Activated CD4-positive, alpha-beta T cell treated with anti-CD3 and anti-CD28 coated beads for 36 hours (primary cell): ENCODE results near the gene CDK1. TPM values are rescaled to one million over a fixed set of nuclear protein-coding genes. Genes with fewer than 3 reads are reported as not detected.
A peak's percentile ranks its signal among the peaks of the same experiment; 100 is the strongest.

Source experiments
- ATAC-seq: fragments of 200-7000 bp; cut with Tn5 transposase; one replicate; pipeline ENCODE4 v1.10.0; 2021; ENCODE audit warnings: mild to moderate bottlenecking, moderate library complexity
- CTCF ChIA-PET: fragments of 350-600 bp; sonication (Branson Sonifier 250); formaldehyde crosslinking; loops from one replicate; lab custom pipeline; 2021; ENCODE audit warnings: antibody characterized with exemption; lab: Charles Lee
- POLR2A ChIA-PET: fragments of 350-600 bp; sonication (Branson Sonifier 250); formaldehyde crosslinking; loops from one replicate; lab custom pipeline; 2021; ENCODE audit warnings: antibody characterized with exemption, inconsistent platforms; lab: Charles Lee
- DNase-seq: peaks from one replicate; pipeline ENCODE4 v3.0.0-alpha.2; 2020
- H3K27ac Mint-ChIP-seq: one replicate; pipeline ENCODE4 v1.8.0; 2021; ENCODE audit warnings: mixed read lengths
- H3K27me3 Mint-ChIP-seq: one replicate; pipeline ENCODE4 v1.8.0; 2021; ENCODE audit warnings: mixed read lengths
- H3K36me3 Mint-ChIP-seq: one replicate; pipeline ENCODE4 v1.8.0; 2021; ENCODE audit warnings: low read depth, mixed read lengths
- H3K4me1 Mint-ChIP-seq: one replicate; pipeline ENCODE4 v1.8.0; 2021; ENCODE audit warnings: mixed read lengths
- H3K4me3 Mint-ChIP-seq: one replicate; pipeline ENCODE4 v1.8.0; 2021; ENCODE audit warnings: mild to moderate bottlenecking, moderate library complexity, mixed read lengths
- H3K9me3 Mint-ChIP-seq: one replicate; pipeline ENCODE4 v1.8.0; 2021; ENCODE audit warnings: low read depth, mixed read lengths
- intact Hi-C, 2 experiments: fragments of 100-400 bp; cut with DNase I in 1 of 2; cut with micrococcal nuclease in 1 of 2; formaldehyde crosslinking; loops; one replicate each; pipeline versions ENCODE4 v1.14.2 to v1.15.1; 2022 to 2024; cut with DNase I, micrococcal nuclease
- total RNA-seq, 2 experiments: library from RNA; stranded (reverse); gene quantifications; one replicate each; pipeline ENCODE4 v1.2.3, GENCODE V29; 2021

Gene CDK1
- total RNA-seq, 2 experiments from 2014 or later = 88.5 to 138 TPM

DNA sequence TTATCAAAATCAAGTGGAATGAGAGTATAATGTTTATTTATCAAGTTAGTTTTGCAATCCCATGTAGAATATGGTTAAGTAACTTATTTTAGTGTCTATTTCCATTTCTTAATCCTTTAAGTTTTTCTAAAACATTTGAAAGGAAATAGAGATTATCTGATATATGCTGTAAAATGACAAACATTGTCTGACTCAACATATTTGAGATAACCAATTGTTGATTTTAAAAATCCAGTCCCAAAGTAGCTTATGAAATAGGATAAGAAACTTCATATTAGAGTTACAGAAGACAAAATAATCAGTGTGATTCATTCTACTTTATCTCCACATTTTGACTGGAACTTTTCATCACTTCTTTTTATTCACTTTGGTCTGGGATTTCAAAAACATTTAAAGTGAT is 38.7 kb upstream of the CDK1 start:
- no peak for ATAC-seq
- intact Hi-C loops = no loop called here
- Mint-ChIP-seq H3K36me3 (no peaks in the 10 kb centered on the region), H3K4me3 (no peak overlapping the region), H3K4me1 (peaks cover 5% of the 10 kb centered on the region), H3K27ac (no peak overlapping the region), H3K27me3 (no peaks in the 10 kb centered on the region), H3K9me3 (no peaks in the 10 kb centered on the region)
- POLR2A ChIA-PET = no interaction called here
- CTCF ChIA-PET = no interaction called here
- DNase-seq = no peak

DNA sequence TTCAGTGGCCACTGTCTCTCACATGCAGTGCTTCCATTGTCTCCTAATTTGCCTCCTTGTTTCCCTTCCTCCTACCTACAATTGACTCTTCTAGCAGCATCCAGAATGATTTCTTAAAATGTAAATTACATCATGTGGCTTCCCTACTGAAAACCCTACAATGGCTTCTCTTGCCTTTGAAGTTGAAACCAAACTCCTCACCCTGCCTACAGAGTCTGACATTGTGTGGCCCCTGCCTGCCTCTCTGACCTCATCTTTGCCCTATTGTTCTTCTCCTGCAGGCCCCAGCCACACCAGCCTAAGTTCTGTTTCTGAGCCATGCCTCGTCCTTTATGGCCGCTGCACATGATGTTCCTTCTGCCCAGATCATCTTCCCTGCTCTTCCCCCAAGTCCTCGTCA is 35.8 kb upstream of the CDK1 start:
- Mint-ChIP-seq H3K4me1 (peaks cover 5% of the 10 kb centered on the region), H3K27ac (no peak overlapping the region), H3K27me3 (no peaks in the 10 kb centered on the region), H3K4me3 (no peak overlapping the region), H3K36me3 (no peaks in the 10 kb centered on the region), H3K9me3 (no peaks in the 10 kb centered on the region)
- intact Hi-C loops = no loop called here
- peak; percentile 61 for ATAC-seq
- no peak for DNase-seq
- ChIA-PET POLR2A (no interaction called here), CTCF (no interaction called here)

DNA sequence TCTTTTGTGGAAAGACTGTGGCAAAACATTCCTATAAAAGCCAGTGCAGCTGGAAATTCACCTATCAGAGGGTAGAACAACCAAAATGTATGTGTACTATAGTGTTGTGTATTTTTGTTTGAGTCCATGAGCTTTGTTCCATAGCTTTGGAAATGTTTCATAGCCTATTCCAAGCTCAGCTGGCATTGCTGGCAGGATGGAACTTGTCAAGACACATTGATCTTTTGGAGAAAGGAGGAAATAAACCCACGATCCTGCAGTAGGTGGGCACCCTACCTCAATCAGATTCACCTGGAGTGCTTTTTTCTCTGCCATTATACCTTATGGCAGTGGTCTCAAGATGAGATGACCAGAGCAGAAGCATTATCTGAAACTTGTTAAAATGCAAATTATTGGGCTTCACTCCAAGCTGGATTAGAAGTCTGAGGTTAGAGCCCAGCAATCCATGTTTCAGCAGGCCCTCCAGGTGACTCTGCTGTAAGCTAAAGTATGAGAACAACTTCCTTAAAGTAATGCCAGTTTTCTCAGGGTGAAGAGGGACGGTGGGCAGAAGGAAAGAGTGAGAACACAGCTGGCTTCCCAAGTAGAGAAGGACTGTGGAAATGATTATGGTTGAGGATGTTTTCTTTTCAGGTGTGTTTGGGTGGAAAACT is 30.3 kb upstream of the CDK1 start:
- H3K9me3 Mint-ChIP-seq = no peaks in the 10 kb centered on the region
- ATAC-seq (no peak), DNase-seq (no peak)
- H3K36me3 Mint-ChIP-seq = no peaks in the 10 kb centered on the region
- H3K4me3 Mint-ChIP-seq = no peak overlapping the region
- ChIA-PET CTCF (interaction anchor here (1.0 to 1.1 kb wide), 2 partner anchors 10 to 94 kb away, joined by 3 read pairs; no protein-coding TSS in a partner anchor), POLR2A (interaction anchor here (0.6 kb wide), 1 partner anchor 669 kb away, joined by 3 read pairs; no protein-coding TSS in a partner anchor)
- no peaks in the 10 kb centered on the region for H3K4me1 Mint-ChIP-seq
- intact Hi-C loops = no loop called here
- H3K27me3 Mint-ChIP-seq = no peaks in the 10 kb centered on the region
- no peak overlapping the region for H3K27ac Mint-ChIP-seq

DNA sequence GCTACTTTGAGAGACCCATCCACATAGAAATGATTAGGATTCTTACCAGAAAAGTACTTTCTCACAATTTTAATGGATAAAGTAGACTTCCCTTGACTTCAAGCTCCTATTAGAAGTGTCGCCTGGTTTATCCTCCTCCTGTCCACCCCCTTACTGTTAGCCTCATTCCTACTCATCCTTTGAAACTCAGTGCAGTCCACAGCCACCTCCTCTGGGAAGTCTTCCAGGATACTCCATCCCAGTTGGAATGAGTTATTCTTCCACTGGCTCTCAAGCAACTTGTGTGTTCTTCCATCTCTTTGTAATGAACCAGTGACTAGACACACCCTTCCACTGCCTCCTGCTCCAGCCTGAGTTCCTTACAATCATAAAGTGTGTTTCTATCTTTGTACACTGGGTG is 25.1 kb upstream of the CDK1 start:
- Mint-ChIP-seq H3K4me3 (no peak overlapping the region), H3K9me3 (no peaks in the 10 kb centered on the region), H3K27ac (no peak overlapping the region), H3K27me3 (no peaks in the 10 kb centered on the region), H3K36me3 (no peaks in the 10 kb centered on the region), H3K4me1 (no peaks in the 10 kb centered on the region)
- DNase-seq (no peak), ATAC-seq (no peak)
- intact Hi-C loops = no loop called here
- ChIA-PET CTCF (no interaction called here), POLR2A (no interaction called here)

DNA sequence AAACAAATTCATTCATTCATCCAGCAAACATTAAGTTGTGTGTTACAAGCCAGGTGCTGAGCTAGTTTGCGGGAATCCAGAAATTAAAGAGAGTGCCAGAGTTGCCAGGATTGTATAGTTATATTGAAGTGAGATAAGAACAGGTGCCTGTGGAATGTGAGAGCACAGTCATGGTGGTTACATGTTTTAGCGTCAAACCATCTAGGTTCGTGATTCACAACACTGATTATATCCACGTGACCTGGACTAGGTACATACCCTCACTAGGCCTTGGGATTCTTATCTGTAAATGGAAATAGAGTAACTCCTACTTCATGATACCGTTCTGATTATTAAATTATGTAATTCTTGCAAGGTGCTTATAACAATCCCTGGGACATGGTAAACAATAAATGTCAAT is 24.5 kb upstream of the CDK1 start:
- intact Hi-C loops = no loop called here
- Mint-ChIP-seq H3K4me1 (no peaks in the 10 kb centered on the region), H3K27me3 (no peaks in the 10 kb centered on the region), H3K9me3 (no peaks in the 10 kb centered on the region), H3K36me3 (no peaks in the 10 kb centered on the region), H3K4me3 (no peak overlapping the region), H3K27ac (no peak overlapping the region)
- DNase-seq = no peak
- CTCF ChIA-PET = interaction anchor here (0.6 kb wide), 1 partner anchor 1125 kb away, joined by 3 read pairs; no protein-coding TSS in a partner anchor
- POLR2A ChIA-PET = no interaction called here
- ATAC-seq = no peak

DNA sequence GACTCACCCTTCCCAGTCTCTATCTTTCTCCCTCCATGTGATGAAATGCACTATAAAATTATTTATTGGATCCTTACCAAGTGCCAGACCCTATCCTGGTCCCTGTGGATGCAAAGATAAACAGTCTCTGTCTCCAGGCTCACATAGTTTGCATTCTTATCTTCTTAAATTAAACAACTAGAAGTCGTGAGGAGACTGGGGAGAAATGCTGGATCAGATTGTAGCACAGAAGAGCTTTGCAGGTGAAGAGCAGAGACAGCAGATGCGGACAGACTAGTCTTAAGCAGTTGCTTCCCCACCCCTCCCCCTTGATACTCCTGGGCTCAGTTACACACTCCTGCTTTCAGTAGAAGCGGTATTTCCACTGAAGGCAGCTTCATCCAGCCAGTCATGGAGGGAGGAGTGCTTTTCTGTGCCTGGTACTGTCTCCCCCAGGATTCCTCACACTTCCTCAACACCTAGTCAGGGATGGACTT is 20.8 kb upstream of the CDK1 start:
- intact Hi-C loops = no loop called here
- ChIA-PET POLR2A (no interaction called here), CTCF (interaction anchor here (0.5 to 1.3 kb wide), 2 partner anchors 10 to 669 kb away, joined by 3 read pairs; no protein-coding TSS in a partner anchor)
- H3K9me3 Mint-ChIP-seq = no peaks in the 10 kb centered on the region
- ATAC-seq (no peak), DNase-seq (no peak)
- no peaks in the 10 kb centered on the region for H3K4me1 Mint-ChIP-seq
- no peaks in the 10 kb centered on the region for H3K36me3 Mint-ChIP-seq
- H3K27ac Mint-ChIP-seq = no peak overlapping the region
- no peak overlapping the region for H3K4me3 Mint-ChIP-seq
- H3K27me3 Mint-ChIP-seq = no peaks in the 10 kb centered on the region

DNA sequence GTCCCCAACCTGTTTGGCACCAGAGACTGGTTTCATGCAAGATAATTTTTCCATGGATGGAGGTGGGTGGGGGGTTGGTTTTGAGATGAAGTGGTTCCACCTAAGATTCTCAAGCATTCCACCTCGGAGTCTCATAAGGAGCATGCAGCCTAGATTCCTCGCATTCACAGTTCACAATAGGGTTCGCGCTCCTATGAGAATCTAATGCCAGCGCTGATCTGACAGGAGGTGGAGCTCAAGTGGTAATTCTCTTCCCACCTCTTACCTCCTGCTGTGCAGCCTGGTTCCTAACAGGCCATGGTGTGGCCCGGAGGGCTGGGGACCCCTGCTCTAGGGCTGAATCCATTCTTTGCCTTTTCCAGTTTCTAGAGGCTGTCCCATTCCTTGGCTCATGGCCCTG is 19.1 kb upstream of the CDK1 start:
- Mint-ChIP-seq H3K4me1 (no peaks in the 10 kb centered on the region), H3K9me3 (no peaks in the 10 kb centered on the region), H3K27ac (no peak overlapping the region), H3K27me3 (no peaks in the 10 kb centered on the region), H3K4me3 (no peak overlapping the region), H3K36me3 (no peaks in the 10 kb centered on the region)
- no peak for ATAC-seq
- POLR2A ChIA-PET = no interaction called here
- no peak for DNase-seq
- intact Hi-C loops = no loop called here
- CTCF ChIA-PET = interaction anchor here (0.6 kb wide), 1 partner anchor 881 kb away, joined by 5 read pairs; no protein-coding TSS in a partner anchor

DNA sequence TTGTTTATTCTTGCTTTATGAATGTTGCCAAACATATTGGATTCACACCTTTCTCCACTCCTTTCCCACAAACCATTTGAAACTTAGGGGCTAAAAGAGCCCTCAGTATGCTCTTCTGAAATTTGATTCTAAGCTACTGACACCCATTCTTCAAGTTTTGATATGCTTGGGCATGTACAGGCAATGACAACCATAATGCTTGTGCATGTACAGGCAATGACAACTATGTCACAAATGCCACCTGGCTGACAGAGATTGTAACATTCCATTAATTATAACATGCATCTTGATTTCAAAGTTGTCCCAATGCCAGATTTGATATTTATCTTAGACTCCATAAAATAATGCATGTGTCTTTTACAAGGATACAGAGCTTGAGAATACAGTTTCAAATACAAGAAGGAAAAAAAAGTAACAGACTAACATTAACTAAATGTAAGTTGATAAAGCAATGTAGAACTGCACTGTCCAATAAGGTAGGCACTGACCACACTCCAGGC is 17.5 kb upstream of the CDK1 start:
- DNase-seq = no peak
- Mint-ChIP-seq H3K4me3 (no peak overlapping the region), H3K4me1 (no peaks in the 10 kb centered on the region), H3K9me3 (no peaks in the 10 kb centered on the region), H3K27ac (no peak overlapping the region), H3K36me3 (no peaks in the 10 kb centered on the region), H3K27me3 (no peaks in the 10 kb centered on the region)
- ChIA-PET POLR2A (no interaction called here), CTCF (interaction anchor here (0.6 to 1.4 kb wide), 5 partner anchors 8 to 893 kb away, joined by 3 to 6 read pairs (median 5); no protein-coding TSS in a partner anchor)
- no peak for ATAC-seq
- intact Hi-C loops = loop anchor here in 1 of 2 experiments (10.0 kb wide), 1 partner anchor 216 kb away; no protein-coding TSS in a partner anchor

DNA sequence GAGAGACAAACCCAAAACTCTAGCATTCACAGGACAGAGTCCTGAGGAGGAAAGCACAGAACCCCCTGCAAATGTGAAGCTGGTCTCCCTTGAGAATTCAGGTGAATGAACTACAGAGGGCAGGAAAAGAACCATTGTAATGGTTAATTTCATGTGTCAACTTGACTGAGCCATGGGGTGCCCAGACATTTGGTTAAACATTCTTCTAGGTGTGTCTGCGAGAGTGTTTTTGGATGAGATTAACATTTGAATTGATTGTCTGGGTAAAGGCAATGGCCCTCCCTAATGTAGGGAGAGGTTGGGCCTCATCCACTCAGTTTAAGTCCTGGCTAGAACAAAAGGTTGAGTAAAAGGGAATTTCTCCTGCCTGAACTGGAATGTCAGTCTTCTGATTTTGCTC is 15.7 kb upstream of the CDK1 start:
- no peak overlapping the region for H3K27ac Mint-ChIP-seq
- peaks cover 7% of the 10 kb centered on the region for H3K4me1 Mint-ChIP-seq
- H3K27me3 Mint-ChIP-seq = no peaks in the 10 kb centered on the region
- H3K9me3 Mint-ChIP-seq = no peaks in the 10 kb centered on the region
- no peaks in the 10 kb centered on the region for H3K36me3 Mint-ChIP-seq
- no peak for ATAC-seq
- POLR2A ChIA-PET = no interaction called here
- CTCF ChIA-PET = no interaction called here
- no peak for DNase-seq
- intact Hi-C loops = loop anchor here in 1 of 2 experiments (10.0 kb wide), 1 partner anchor 218 kb away; no protein-coding TSS in a partner anchor
- no peak overlapping the region for H3K4me3 Mint-ChIP-seq

DNA sequence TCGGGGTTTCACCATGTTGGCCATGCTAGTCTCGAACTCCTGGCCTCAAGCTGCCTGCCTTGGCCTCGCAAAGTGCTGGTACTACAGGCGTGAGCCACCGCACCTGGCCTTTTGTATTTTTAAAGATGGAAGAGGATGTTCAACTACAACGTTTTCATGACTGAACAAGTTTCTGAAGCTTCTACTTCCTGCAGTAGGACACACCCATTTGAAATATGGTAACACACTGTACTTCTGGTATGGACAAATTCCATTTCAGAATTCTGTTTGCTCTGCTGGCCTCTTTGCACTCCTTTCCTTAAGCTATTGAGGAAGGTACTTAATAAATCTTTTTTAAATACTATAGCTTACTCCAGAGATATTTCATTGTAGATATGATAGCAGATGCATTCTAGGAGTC is 10.9 kb upstream of the CDK1 start:
- Mint-ChIP-seq H3K4me3 (no peak overlapping the region), H3K27ac (no peak overlapping the region), H3K4me1 (peaks cover 13% of the 10 kb centered on the region), H3K9me3 (no peaks in the 10 kb centered on the region), H3K27me3 (no peaks in the 10 kb centered on the region), H3K36me3 (no peaks in the 10 kb centered on the region)
- DNase-seq = no peak
- intact Hi-C loops = loop anchor here (5.0 to 10.0 kb wide), 3 partner anchors 105 to 670 kb away; no protein-coding TSS in a partner anchor
- no peak for ATAC-seq
- ChIA-PET CTCF (interaction anchor here (0.6 to 5.7 kb wide), 10 partner anchors 9 to 931 kb away, joined by 3 to 26 read pairs (median 3); no protein-coding TSS in a partner anchor), POLR2A (interaction anchor here (1.4 kb wide), 1 partner anchor 11 kb away, joined by 3 read pairs; the partner anchor contains the start of gene CDK1)

DNA sequence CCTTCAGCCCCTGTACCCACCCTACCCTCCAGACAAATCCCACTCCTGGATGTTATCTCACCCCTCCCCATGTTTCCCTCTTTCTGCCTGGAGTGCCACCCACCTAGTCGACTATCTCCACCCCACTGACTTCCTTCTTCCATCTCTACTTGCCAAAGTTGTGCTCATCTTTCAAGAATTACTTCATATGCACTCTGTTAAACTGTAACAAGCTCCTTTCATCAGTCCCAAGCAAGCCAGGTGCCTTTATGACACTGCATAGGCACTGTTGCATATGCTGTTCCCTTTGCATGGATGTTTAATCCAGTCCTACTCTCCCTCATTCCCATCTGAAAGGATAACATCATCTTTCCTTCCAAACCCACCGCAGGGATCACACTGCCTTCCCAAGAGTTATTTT is 8.9 kb upstream of the CDK1 start:
- ATAC-seq (no peak), DNase-seq (no peak)
- no peaks in the 10 kb centered on the region for H3K27me3 Mint-ChIP-seq
- no peaks in the 10 kb centered on the region for H3K36me3 Mint-ChIP-seq
- H3K9me3 Mint-ChIP-seq = no peaks in the 10 kb centered on the region
- H3K27ac Mint-ChIP-seq = no peak overlapping the region
- H3K4me1 Mint-ChIP-seq = peaks cover 13% of the 10 kb centered on the region
- POLR2A ChIA-PET = interaction anchor here (0.8 kb wide), 1 partner anchor 16 kb away, joined by 3 read pairs; no protein-coding TSS in a partner anchor
- CTCF ChIA-PET = interaction anchor here (0.5 to 5.7 kb wide), 10 partner anchors 9 to 343 kb away, joined by 3 to 26 read pairs (median 4); partner anchors contain the start of gene CDK1
- intact Hi-C loops = loop anchor here (2.0 to 10.0 kb wide), 8 partner anchors 37 to 672 kb away; no protein-coding TSS in a partner anchor
- no peak overlapping the region for H3K4me3 Mint-ChIP-seq
